Peyer's patch (tissue), 4 donors: Measurements from ENCODE around the gene ADRB2. TPM values are rescaled to one million over a fixed set of nuclear protein-coding genes. Genes with fewer than 3 reads are reported as not detected.

ENCODE experiments used
- DNase-seq, 3 donors: peaks; one replicate each; pipeline ENCODE4 v3.0.0-alpha.2; 2017 to 2019
- H3K27ac ChIP-seq, 4 donors: fragments of 200-600 bp; sonication (generic); one replicate each; pipeline ENCODE4 v1.5.1; 2016 to 2019
- H3K27me3 ChIP-seq, 2 donors: fragments of 200-600 bp; sonication (generic); one replicate each; pipeline ENCODE4 v1.5.1; 2019
- H3K36me3 ChIP-seq, 3 donors: fragments of 200-600 bp; sonication (generic); one replicate each; pipeline ENCODE4 v1.5.1; 2016 to 2019
- H3K4me1 ChIP-seq, 4 donors: fragments of 200-600 bp; sonication (generic); one replicate each; pipeline ENCODE4 v1.5.1; 2016 to 2019
- H3K4me3 ChIP-seq, 4 donors: fragments of 200-600 bp; sonication (generic); 1 replicate in 3 of 4; 2 replicates in 1 of 4; pipeline ENCODE4 v1.5.1; 2016 to 2019; ENCODE audit warnings: mild to moderate bottlenecking in 1 of 4
- H3K9me3 ChIP-seq, 4 donors: fragments of 200-600 bp; sonication (generic); one replicate each; pipeline ENCODE4 v1.5.1; 2016 to 2019; ENCODE audit warnings: mild to moderate bottlenecking in 1 of 4
- POLR2A ChIP-seq, 2 donors: fragments of 450-650 bp; IDR thresholded peaks; one replicate each; pipeline ENCODE4 v1.5.1; 2017; ENCODE audit warnings: antibody characterized with exemption in 2 of 2, mild to moderate bottlenecking in 2 of 2, moderate library complexity in 2 of 2
- total RNA-seq, 4 donors: library from RNA; depleted of rRNA; stranded (reverse); fragments of >200 nt; gene quantifications; one replicate each; pipeline ENCODE4 v1.1.0, GENCODE V29; 2016
- TF ChIP-seq, protein P1 (sequence below), 6 experiments: fragments of 450-650 bp in 4 of 6; fragments of 200-600 bp in 2 of 6; sonication (generic) in 1 of 6; IDR thresholded peaks; one replicate each; pipeline ENCODE4 v1.5.1; 2017 to 2019; ENCODE audit warnings: antibody characterized with exemption in 6 of 6, mild to moderate bottlenecking in 3 of 6, moderate library complexity in 1 of 6

ADRB2 gene
- total RNA-seq, 4 donors from 2014 or later, result 0.53 to 7.4 (median 1.7) TPM

DNA sequence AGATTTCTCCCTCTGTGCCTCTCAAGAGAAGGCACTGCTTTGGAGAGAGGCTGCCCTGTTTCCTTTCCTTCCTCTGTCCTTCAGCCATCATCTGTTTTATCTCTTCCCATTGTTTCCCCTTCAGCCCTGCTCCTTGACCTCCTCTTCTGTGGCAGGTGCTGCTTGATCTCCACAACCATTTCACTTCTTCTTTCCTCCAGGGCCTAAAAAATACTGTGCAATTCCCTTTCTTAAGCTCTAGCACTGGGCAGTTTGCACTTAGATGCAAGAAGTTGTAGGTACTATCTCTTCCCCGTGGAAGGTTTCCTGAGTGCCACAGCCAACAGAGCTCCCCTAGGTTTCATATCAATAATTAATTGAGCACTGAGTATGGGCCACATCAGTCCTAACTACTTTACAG, 8.8 kb upstream of the ADRB2 start:
- Histone ChIP-seq H3K27me3 (no peaks in the 10 kb centered on the region), H3K4me1 (peaks cover 0 to 4% (median 0%) of the 10 kb centered on the region in 4 donors), H3K9me3 (no peaks in the 10 kb centered on the region), H3K4me3 (no peak overlapping the region), H3K27ac (no peak overlapping the region), H3K36me3 (no peaks in the 10 kb centered on the region)
- no peak for TF ChIP-seq POLR2A (IDR thresholded peaks at IDR 0.05)
- TF ChIP-seq, protein P1, sequence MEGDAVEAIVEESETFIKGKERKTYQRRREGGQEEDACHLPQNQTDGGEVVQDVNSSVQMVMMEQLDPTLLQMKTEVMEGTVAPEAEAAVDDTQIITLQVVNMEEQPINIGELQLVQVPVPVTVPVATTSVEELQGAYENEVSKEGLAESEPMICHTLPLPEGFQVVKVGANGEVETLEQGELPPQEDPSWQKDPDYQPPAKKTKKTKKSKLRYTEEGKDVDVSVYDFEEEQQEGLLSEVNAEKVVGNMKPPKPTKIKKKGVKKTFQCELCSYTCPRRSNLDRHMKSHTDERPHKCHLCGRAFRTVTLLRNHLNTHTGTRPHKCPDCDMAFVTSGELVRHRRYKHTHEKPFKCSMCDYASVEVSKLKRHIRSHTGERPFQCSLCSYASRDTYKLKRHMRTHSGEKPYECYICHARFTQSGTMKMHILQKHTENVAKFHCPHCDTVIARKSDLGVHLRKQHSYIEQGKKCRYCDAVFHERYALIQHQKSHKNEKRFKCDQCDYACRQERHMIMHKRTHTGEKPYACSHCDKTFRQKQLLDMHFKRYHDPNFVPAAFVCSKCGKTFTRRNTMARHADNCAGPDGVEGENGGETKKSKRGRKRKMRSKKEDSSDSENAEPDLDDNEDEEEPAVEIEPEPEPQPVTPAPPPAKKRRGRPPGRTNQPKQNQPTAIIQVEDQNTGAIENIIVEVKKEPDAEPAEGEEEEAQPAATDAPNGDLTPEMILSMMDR (IDR thresholded peaks at IDR 0.05), result no peak
- DNase-seq, result no peak

DNA sequence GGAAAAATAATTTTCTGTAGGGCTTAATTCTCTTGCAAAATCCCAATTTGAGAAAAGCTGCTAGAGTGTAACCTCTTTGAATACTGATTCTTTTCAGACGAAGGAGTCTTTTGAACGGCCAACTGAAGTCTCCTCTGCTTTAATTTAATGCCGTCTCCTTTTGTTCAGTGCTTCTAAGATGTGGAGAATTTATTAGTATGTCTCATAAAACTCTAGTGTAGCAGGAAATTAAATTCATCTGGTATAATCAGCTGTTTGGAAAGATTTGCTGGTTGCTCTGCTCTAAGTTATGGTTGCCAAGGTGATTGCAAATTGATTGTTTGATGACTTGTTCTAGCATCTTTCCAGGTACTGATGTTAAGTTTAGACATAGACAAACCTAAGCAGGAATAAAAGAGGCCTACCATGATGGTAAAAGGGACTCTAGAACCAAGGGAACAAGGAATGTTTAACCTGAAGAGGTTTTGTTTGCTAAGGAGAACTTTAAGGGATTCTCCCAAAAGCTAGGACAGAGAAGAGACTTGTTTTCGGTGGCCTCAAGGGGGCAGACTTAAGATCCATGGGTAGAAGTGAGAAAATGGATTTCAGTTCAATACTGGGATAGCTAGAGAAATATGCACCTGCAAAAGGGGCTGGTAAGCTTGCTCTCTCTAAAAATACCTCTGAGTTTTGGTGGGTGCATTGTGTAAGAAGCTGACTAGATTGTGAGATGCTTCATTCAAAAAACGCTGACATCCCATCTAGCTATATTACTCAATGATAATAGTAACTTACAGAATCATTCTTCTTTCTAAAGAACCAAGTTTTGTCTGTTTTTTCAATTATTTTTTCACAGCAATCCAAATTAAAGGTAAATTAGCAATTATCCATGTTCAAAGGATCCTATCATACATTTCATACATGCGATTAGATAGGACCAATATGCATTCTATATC, 5.7 kb upstream of the ADRB2 start:
- H3K9me3 ChIP-seq, result no peaks in the 10 kb centered on the region
- no peak overlapping the region for H3K27ac ChIP-seq
- no peak overlapping the region for H3K4me3 ChIP-seq
- TF ChIP-seq, protein P1 (IDR thresholded peaks at IDR 0.05), result peak; percentile 28 to 57 (median 53)
- no peak for TF ChIP-seq POLR2A (IDR thresholded peaks at IDR 0.05)
- H3K27me3 ChIP-seq, result no peaks in the 10 kb centered on the region
- H3K4me1 ChIP-seq, result peaks cover 0 to 10% (median 0%) of the 10 kb centered on the region in 4 donors
- peak in 1 of 3 donors; percentile 60 for DNase-seq
- H3K36me3 ChIP-seq, result no peaks in the 10 kb centered on the region

DNA sequence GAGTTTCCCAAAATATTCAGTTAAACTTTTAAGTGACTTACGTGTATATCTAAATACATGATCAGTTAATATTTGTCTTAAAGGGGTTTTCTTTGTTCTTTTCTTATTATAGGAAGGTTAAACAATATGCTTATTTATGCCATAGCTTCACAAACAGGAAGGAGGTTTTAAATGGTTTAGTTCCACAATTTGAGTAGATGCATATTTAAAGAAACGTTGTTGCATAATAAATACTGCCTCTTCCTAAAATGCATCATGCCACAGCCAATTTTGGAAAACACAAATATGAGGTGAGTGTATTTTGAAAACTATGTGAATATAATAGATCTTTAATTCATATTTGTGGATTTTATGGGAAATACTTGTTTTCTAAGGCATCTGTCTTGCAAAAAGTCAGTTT, 2.5 kb upstream of the ADRB2 start:
- Histone ChIP-seq H3K9me3 (no peaks in the 10 kb centered on the region), H3K36me3 (no peaks in the 10 kb centered on the region), H3K27me3 (no peaks in the 10 kb centered on the region), H3K27ac (no peak overlapping the region), H3K4me3 (no peak overlapping the region), H3K4me1 (peaks cover 0 to 10% (median 0%) of the 10 kb centered on the region in 4 donors)
- no peak for DNase-seq
- no peak for TF ChIP-seq POLR2A (IDR thresholded peaks at IDR 0.05)

DNA sequence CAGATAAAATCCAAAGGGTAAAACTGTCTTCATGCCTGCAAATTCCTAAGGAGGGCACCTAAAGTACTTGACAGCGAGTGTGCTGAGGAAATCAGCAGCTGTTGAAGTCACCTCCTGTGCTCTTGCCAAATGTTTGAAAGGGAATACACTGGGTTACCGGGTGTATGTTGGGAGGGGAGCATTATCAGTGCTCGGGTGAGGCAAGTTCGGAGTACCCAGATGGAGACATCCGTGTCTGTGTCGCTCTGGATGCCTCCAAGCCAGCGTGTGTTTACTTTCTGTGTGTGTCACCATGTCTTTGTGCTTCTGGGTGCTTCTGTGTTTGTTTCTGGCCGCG, 727 bp upstream of the ADRB2 start:
- no peaks in the 10 kb centered on the region for H3K9me3 ChIP-seq
- no peak for DNase-seq
- H3K27ac ChIP-seq, result peak overlapping the region; percentile 70 to 91 (median 80)
- H3K36me3 ChIP-seq, result no peaks in the 10 kb centered on the region
- peak overlapping the region; percentile 44 to 62 (median 56) for H3K4me3 ChIP-seq
- no peaks in the 10 kb centered on the region for H3K27me3 ChIP-seq
- TF ChIP-seq, protein P1 (IDR thresholded peaks at IDR 0.05), result no peak
- TF ChIP-seq POLR2A (IDR thresholded peaks at IDR 0.05), result no peak
- H3K4me1 ChIP-seq, result peaks cover 0 to 10% (median 3%) of the 10 kb centered on the region in 4 donors

DNA sequence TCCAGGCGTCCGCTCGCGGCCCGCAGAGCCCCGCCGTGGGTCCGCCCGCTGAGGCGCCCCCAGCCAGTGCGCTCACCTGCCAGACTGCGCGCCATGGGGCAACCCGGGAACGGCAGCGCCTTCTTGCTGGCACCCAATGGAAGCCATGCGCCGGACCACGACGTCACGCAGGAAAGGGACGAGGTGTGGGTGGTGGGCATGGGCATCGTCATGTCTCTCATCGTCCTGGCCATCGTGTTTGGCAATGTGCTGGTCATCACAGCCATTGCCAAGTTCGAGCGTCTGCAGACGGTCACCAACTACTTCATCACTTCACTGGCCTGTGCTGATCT, 294 bp downstream of the ADRB2 start:
- Histone ChIP-seq H3K36me3 (no peaks in the 10 kb centered on the region), H3K9me3 (no peaks in the 10 kb centered on the region), H3K27me3 (no peaks in the 10 kb centered on the region), H3K4me3 (peak overlapping the region; percentile 44 to 62 (median 56)), H3K4me1 (peaks cover 0 to 10% (median 7%) of the 10 kb centered on the region in 4 donors), H3K27ac (peak overlapping the region; percentile 70 to 91 (median 77))
- TF ChIP-seq, protein P1 (IDR thresholded peaks at IDR 0.05), result no peak
- TF ChIP-seq POLR2A (IDR thresholded peaks at IDR 0.05), result peak in 1 of 2 donors; percentile 1
- no peak for DNase-seq

DNA sequence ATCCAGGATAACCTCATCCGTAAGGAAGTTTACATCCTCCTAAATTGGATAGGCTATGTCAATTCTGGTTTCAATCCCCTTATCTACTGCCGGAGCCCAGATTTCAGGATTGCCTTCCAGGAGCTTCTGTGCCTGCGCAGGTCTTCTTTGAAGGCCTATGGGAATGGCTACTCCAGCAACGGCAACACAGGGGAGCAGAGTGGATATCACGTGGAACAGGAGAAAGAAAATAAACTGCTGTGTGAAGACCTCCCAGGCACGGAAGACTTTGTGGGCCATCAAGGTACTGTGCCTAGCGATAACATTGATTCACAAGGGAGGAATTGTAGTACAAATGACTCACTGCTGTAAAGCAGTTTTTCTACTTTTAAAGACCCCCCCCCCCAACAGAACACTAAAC, 1.3 kb downstream of the ADRB2 start:
- Histone ChIP-seq H3K4me3 (peak overlapping the region; percentile 5 to 62 (median 56)), H3K4me1 (peaks cover 0 to 12% (median 10%) of the 10 kb centered on the region in 4 donors), H3K9me3 (no peaks in the 10 kb centered on the region), H3K27ac (peak overlapping the region in 3 of 4 donors; percentile 70 to 91 (median 84)), H3K27me3 (no peaks in the 10 kb centered on the region), H3K36me3 (no peaks in the 10 kb centered on the region)
- DNase-seq, result no peak
- TF ChIP-seq, protein P1 (IDR thresholded peaks at IDR 0.05), result no peak
- TF ChIP-seq POLR2A (IDR thresholded peaks at IDR 0.05), result no peak
